ENCODE measurements around the gene C1QTNF9B.
A peak's percentile ranks its signal among the peaks of the same experiment; 100 is the strongest.

Gene C1QTNF9B

GRCh38 chr13:23845105-23845725 lies 52.1 kb downstream of the C1QTNF9B start:
- Histone ChIP-seq H3K9ac (ENCODE audit: low read length) (no peak overlapping the region), H3K4me3 (ENCODE audit: insufficient read depth, low read length, poor library complexity, severe bottlenecking) (no peak overlapping the region), H3K79me2 (ENCODE audit: insufficient read depth, low read length) (no peaks in the 10 kb centered on the region), H3K27ac (ENCODE audit: low read depth, low read length) (no peak overlapping the region), H4K20me1 (ENCODE audit: low read depth, low read length) (0 out of 2 replicates have a peak, but pooled peaks cover 3% of the 10 kb centered on the region), H3K9me2 (replicated peaks; ENCODE audit: insufficient read depth, low read length) (no peaks in the 10 kb centered on the region), H2AFZ (ENCODE audit: low read depth, low read length, severe bottlenecking) (no peak overlapping the region), H3K9me3 (ENCODE audit: insufficient read depth, low read length) (no peaks in the 10 kb centered on the region), H3K27me3 (ENCODE audit: low read length) (no peaks in the 10 kb centered on the region), H3F3A (ENCODE audit: insufficient read depth) (no peaks in the 10 kb centered on the region), H3K4me2 (ENCODE audit: low read depth, low read length, poor library complexity, severe bottlenecking) (peak overlapping the region; percentile 7), H3K36me3 (ENCODE audit: low read length) (no peaks in the 10 kb centered on the region)
- TF ChIP-seq EZH2phosphoT487 (conservative IDR thresholded peaks at IDR 0.05; ENCODE audit: low read length) (no peak), CTCF (IDR thresholded peaks at IDR 0.05; ENCODE audit: insufficient read depth, low read length, poor library complexity, severe bottlenecking) (no peak)

- no peak overlapping the region for H3K27ac ChIP-seq (ENCODE audit: low read depth, low read length)
- H3F3A ChIP-seq (ENCODE audit: insufficient read depth) = no peaks in the 10 kb centered on the region
- H3K79me2 ChIP-seq (ENCODE audit: insufficient read depth, low read length) = no peaks in the 10 kb centered on the region
- H3K9ac ChIP-seq (ENCODE audit: low read length) = no peak overlapping the region
- TF ChIP-seq EZH2phosphoT487 (conservative IDR thresholded peaks at IDR 0.05; ENCODE audit: low read length) (no peak), CTCF (IDR thresholded peaks at IDR 0.05; ENCODE audit: insufficient read depth, low read length, poor library complexity, severe bottlenecking) (no peak)
- no peaks in the 10 kb centered on the region for H3K36me3 ChIP-seq (ENCODE audit: low read length)
- no peaks in the 10 kb centered on the region for H3K9me3 ChIP-seq (ENCODE audit: insufficient read depth, low read length)
- no peak overlapping the region for H3K4me2 ChIP-seq (ENCODE audit: low read depth, low read length, poor library complexity, severe bottlenecking)
- H3K4me3 ChIP-seq (ENCODE audit: insufficient read depth, low read length, poor library complexity, severe bottlenecking) = no peak overlapping the region
- H2AFZ ChIP-seq (ENCODE audit: low read depth, low read length, severe bottlenecking) = no peak overlapping the region
- no peaks in the 10 kb centered on the region for H3K27me3 ChIP-seq (ENCODE audit: low read length)
- no peaks in the 10 kb centered on the region for H3K9me2 ChIP-seq (replicated peaks; ENCODE audit: insufficient read depth, low read length)
- 0 out of 2 replicates have a peak, but pooled peaks cover 3% of the 10 kb centered on the region for H4K20me1 ChIP-seq (ENCODE audit: low read depth, low read length)
These were observed 53.2 kb downstream of the C1QTNF9B start for GRCh38 chr13:23844132-23844531.

- Histone ChIP-seq H3K4me2 (ENCODE audit: low read depth, low read length, poor library complexity, severe bottlenecking) (no peak overlapping the region), H3K9me3 (ENCODE audit: insufficient read depth, low read length) (no peaks in the 10 kb centered on the region), H3F3A (ENCODE audit: insufficient read depth) (no peaks in the 10 kb centered on the region), H3K36me3 (ENCODE audit: low read length) (no peaks in the 10 kb centered on the region), H3K4me3 (ENCODE audit: insufficient read depth, low read length, poor library complexity, severe bottlenecking) (no peak overlapping the region), H4K20me1 (ENCODE audit: low read depth, low read length) (0 out of 2 replicates have a peak, but pooled peaks cover 3% of the 10 kb centered on the region), H3K27ac (ENCODE audit: low read depth, low read length) (no peak overlapping the region), H2AFZ (ENCODE audit: low read depth, low read length, severe bottlenecking) (no peak overlapping the region), H3K79me2 (ENCODE audit: insufficient read depth, low read length) (no peaks in the 10 kb centered on the region), H3K9ac (ENCODE audit: low read length) (no peak overlapping the region), H3K27me3 (ENCODE audit: low read length) (no peaks in the 10 kb centered on the region), H3K9me2 (replicated peaks; ENCODE audit: insufficient read depth, low read length) (no peaks in the 10 kb centered on the region)
- TF ChIP-seq EZH2phosphoT487 (conservative IDR thresholded peaks at IDR 0.05; ENCODE audit: low read length) = no peak
- no peak for TF ChIP-seq CTCF (IDR thresholded peaks at IDR 0.05; ENCODE audit: insufficient read depth, low read length, poor library complexity, severe bottlenecking)
These were observed 53.9 kb downstream of the C1QTNF9B start for GRCh38 chr13:23843436-23843835.
